Nucleus accumbens (tissue), 56 donors: Measurements from ENCODE around the gene ETF1.
"Not testable (repeated sequence)": the region's sequence is repeated elsewhere in the genome, so short reads cannot be mapped to it uniquely, and the experiment has no call there.

ENCODE experiments used
- DNase-seq, 56 donors: peaks; one replicate each; lab custom pipeline; 2025; lab: John Stamatoyannopoulos, UW

Gene ETF1

GRCh38 chr5:138533973-138534941 lies 8.8 kb downstream of the ETF1 start:
- DNase-seq: no peak

GRCh38 chr5:138529812-138530211 lies 13.2 kb downstream of the ETF1 start:
- no peak for DNase-seq

- no peak for DNase-seq
Measured at GRCh38 chr5:138528744-138529469, 14.1 kb downstream of the ETF1 start.

GRCh38 chr5:138528208-138528607 lies 14.8 kb downstream of the ETF1 start:
- no peak for DNase-seq

GRCh38 chr5:138527170-138527569 lies 15.9 kb downstream of the ETF1 start:
- no peak for DNase-seq

- no peak for DNase-seq
Measured at GRCh38 chr5:138523406-138523805, 19.6 kb downstream of the ETF1 start.

- no peak for DNase-seq
Measured at GRCh38 chr5:138520971-138521370, 22.1 kb downstream of the ETF1 start.

GRCh38 chr5:138517437-138517836 lies 25.6 kb downstream of the ETF1 start:
- DNase-seq: no peak

GRCh38 chr5:138515556-138516245 lies 27.3 kb downstream of the ETF1 start:
- no peak for DNase-seq

GRCh38 chr5:138514021-138514420 lies 29.0 kb downstream of the ETF1 start:
- no peak for DNase-seq

GRCh38 chr5:138508958-138509357 lies 34.1 kb downstream of the ETF1 start:
- DNase-seq: no peak

- DNase-seq: not testable (repeated sequence)
Measured at GRCh38 chr5:138507485-138507884, 35.6 kb downstream of the ETF1 start.

GRCh38 chr5:138506370-138507306 lies 36.4 kb downstream of the ETF1 start:
- DNase-seq: no peak

GRCh38 chr5:138504799-138505198 lies 38.2 kb downstream of the ETF1 start:
- peak in 15 of 56 donors; percentile 8 to 50 (median 22) for DNase-seq

GRCh38 chr5:138503487-138504270 lies 39.4 kb downstream of the ETF1 start:
- DNase-seq: peak in 27 of 56 donors; percentile 4 to 64 (median 29)

GRCh38 chr5:138502521-138502920 lies 40.5 kb downstream of the ETF1 start:
- no peak for DNase-seq

GRCh38 chr5:138502121-138502520 lies 40.9 kb downstream of the ETF1 start:
- DNase-seq: no peak

GRCh38 chr5:138498376-138498775 lies 44.7 kb downstream of the ETF1 start:
- no peak for DNase-seq

- no peak for DNase-seq
Measured at GRCh38 chr5:138495351-138495750, 47.7 kb downstream of the ETF1 start.
